ENCODE data around the gene DPEP2. TPM values are rescaled to one million over a fixed set of nuclear protein-coding genes. Genes with fewer than 3 reads are reported as not detected.

DPEP2 gene
- total and polyA plus RNA-seq, 2 experiments from 2014 or later, result not detected

DNA sequence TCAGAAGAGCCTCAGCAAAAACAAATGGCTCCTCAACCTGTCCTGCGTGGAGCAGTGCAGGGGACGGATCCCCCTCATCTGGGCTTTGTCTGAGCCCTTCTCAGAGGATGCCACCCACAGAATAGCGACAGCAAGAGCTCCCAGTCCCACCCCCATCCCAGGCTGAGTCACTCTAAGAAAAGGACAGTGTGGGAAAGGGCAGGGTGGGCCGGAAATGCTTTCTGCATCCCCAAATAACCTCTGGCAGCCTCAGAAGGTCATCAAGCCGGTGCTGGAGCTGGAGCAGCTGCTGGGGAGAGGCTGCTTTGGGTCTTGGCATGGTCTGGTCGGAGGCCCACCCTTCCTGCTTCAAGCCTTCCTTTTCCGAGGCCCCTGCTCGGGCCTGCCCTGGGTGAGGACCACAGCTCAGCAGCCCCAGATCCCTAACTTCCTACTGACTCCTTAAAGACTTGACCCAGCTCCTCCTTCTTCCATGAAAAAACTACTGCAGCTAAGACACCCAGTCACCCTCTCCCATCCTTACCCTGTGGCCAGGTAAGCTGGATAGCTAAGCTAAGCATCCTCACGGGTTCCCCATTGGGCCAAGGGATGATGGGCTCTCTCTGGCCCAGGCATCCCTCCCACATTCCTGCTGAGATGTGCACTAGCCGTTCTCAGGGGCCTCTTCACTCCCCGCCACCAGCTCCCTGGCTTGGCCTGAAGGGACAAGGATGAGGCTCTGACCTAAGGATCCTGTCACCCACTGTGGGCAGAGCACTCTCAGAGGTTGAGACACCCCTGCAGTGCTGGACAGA is 39.6 kb downstream of the DPEP2 start (continued):
- TF ChIP-seq STAT1 (IDR thresholded peaks at IDR 0.05; ENCODE audit: unreplicated experiment) (no peak), JUNB (IDR thresholded peaks at IDR 0.05; ENCODE audit: unreplicated experiment) (no peak), EZH2 (IDR thresholded peaks at IDR 0.05; ENCODE audit: low read depth, unreplicated experiment) (no peak), EZH2phosphoT487 (IDR thresholded peaks at IDR 0.05; ENCODE audit: unreplicated experiment) (no peak), POLR2AphosphoS5 (IDR thresholded peaks at IDR 0.05; ENCODE audit: low read depth) (no peak)

DNA sequence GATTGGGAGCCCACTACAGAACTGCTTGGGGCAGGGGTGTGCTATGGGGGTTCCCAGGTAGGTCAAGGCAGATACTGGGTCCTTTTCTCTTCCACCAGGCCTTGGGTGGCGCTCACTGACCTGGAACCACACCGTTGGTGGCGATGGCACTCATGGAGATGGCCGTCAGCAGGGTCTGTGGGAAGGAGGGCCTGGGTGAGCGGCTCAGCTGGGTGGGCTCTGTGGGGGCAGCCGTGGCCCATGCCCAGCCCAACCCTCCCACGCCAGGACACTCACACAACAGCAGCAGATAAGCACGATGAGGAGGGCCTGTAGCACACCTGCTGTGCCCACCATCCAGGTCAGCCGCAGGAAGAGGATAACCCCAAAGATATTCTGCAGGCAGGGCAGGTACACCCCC is 41.7 kb downstream of the DPEP2 start:
- TF ChIP-seq JUNB (IDR thresholded peaks at IDR 0.05; ENCODE audit: unreplicated experiment) (no peak), EZH2 (IDR thresholded peaks at IDR 0.05; ENCODE audit: low read depth, unreplicated experiment) (no peak)
- TF ChIP-seq, protein P1, sequence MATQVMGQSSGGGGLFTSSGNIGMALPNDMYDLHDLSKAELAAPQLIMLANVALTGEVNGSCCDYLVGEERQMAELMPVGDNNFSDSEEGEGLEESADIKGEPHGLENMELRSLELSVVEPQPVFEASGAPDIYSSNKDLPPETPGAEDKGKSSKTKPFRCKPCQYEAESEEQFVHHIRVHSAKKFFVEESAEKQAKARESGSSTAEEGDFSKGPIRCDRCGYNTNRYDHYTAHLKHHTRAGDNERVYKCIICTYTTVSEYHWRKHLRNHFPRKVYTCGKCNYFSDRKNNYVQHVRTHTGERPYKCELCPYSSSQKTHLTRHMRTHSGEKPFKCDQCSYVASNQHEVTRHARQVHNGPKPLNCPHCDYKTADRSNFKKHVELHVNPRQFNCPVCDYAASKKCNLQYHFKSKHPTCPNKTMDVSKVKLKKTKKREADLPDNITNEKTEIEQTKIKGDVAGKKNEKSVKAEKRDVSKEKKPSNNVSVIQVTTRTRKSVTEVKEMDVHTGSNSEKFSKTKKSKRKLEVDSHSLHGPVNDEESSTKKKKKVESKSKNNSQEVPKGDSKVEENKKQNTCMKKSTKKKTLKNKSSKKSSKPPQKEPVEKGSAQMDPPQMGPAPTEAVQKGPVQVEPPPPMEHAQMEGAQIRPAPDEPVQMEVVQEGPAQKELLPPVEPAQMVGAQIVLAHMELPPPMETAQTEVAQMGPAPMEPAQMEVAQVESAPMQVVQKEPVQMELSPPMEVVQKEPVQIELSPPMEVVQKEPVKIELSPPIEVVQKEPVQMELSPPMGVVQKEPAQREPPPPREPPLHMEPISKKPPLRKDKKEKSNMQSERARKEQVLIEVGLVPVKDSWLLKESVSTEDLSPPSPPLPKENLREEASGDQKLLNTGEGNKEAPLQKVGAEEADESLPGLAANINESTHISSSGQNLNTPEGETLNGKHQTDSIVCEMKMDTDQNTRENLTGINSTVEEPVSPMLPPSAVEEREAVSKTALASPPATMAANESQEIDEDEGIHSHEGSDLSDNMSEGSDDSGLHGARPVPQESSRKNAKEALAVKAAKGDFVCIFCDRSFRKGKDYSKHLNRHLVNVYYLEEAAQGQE (IDR thresholded peaks at IDR 0.05; ENCODE audit: unreplicated experiment), result no peak
- no peaks in the 10 kb centered on the region for H3K4me1 ChIP-seq (ENCODE audit: insufficient read depth)
- Mint-ChIP-seq H3K4me1 (no peaks in the 10 kb centered on the region; the same call in 2 of the 3 replicates), H3K36me3 (ENCODE audit: low read depth) (peaks cover 42% of the 10 kb centered on the region), H3K27ac (no peak overlapping the region), H3K27me3 (ENCODE audit: insufficient read depth, low read depth, poor library complexity) (no peaks in the 10 kb centered on the region), H3K9me3 (no peaks in the 10 kb centered on the region), H3K4me3 (no peak overlapping the region)
- no peak overlapping the region for H3K4me2 ChIP-seq
- DNase-seq (ENCODE audit: low spot score) (no peak), ATAC-seq (no peak)
- peaks cover 4% of the 10 kb centered on the region; the same call in 1 of the 2 replicates for H3K36me3 ChIP-seq (ENCODE audit: insufficient read depth)
- H2AFZ ChIP-seq, result no peak overlapping the region
- peaks cover 8% of the 10 kb centered on the region; the same call in 1 of the 2 replicates for H4K20me1 ChIP-seq (replicated peaks; ENCODE audit: insufficient read depth)
- no peaks in the 10 kb centered on the region for H3K9me2 ChIP-seq (ENCODE audit: insufficient read depth)
- H3K27ac ChIP-seq (ENCODE audit: low read depth), result no peak overlapping the region
- no peak overlapping the region for H3K4me3 ChIP-seq
- H3F3A ChIP-seq (replicated peaks; ENCODE audit: low read depth), result no peaks in the 10 kb centered on the region
- 0 out of 2 replicates have a peak, but pooled peaks cover 2% of the 10 kb centered on the region for H3K79me2 ChIP-seq (replicated peaks; ENCODE audit: insufficient read depth)
- no peaks in the 10 kb centered on the region for H3K27me3 ChIP-seq (ENCODE audit: insufficient read depth)

DNA sequence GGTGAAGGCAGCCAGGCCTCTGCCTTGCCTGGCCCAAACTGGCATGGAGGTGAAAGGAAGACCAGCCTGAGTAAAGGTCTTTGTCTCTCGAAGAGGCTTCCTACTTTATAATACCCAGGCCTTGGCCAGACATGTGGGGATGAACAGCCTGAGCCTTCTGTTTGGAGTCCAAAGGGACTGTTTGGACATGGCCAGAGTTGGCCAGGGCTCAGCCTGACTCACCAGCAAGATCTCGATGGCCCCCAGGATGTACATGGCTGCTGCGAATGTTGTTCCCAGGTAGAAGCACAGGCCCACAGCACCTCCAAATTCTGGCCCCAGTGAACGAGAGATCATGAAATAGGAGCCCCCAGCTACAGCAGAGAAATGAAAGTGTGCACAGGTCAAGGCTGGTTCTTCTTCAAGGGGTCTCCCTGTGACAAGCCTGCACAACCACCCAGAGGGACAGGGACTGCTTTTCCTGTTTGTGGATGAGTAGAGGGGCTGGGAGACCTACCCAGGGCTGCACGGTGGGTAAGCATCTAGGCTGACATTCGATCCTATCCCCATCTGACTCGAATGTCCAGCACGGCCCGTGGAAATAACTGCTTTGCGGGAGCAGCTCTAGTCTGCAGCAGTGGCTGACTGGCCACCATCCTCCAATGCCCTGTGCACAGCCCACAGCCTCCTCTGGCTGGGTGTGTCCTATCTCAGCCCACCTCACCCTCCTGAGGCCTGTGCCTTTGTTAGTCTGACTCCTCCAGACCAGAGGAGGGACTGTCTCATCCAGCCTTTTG is 44.7 kb downstream of the DPEP2 start:
- H3K27ac ChIP-seq (ENCODE audit: low read depth), result no peak overlapping the region
- no peaks in the 10 kb centered on the region; the same call in 2 of the 3 replicates for H3K4me1 Mint-ChIP-seq
- H3K79me2 ChIP-seq (replicated peaks; ENCODE audit: insufficient read depth), result no peaks in the 10 kb centered on the region
- H3K4me2 ChIP-seq, result no peak overlapping the region
- H3K4me3 ChIP-seq, result no peak overlapping the region
- peaks cover 40% of the 10 kb centered on the region for H3K36me3 Mint-ChIP-seq (ENCODE audit: low read depth)
- no peaks in the 10 kb centered on the region for H3F3A ChIP-seq (replicated peaks; ENCODE audit: low read depth)
- DNase-seq (ENCODE audit: low spot score) (no peak), ATAC-seq (no peak)
- no peaks in the 10 kb centered on the region; the same call in 1 of the 2 replicates for H3K36me3 ChIP-seq (ENCODE audit: insufficient read depth)
- no peaks in the 10 kb centered on the region for H3K9me2 ChIP-seq (ENCODE audit: insufficient read depth)
- H3K27me3 ChIP-seq (ENCODE audit: insufficient read depth), result no peaks in the 10 kb centered on the region
- H3K4me3 Mint-ChIP-seq, result no peak overlapping the region
- H3K4me1 ChIP-seq (ENCODE audit: insufficient read depth), result no peaks in the 10 kb centered on the region
- peaks cover 3% of the 10 kb centered on the region for H3K27me3 Mint-ChIP-seq (ENCODE audit: insufficient read depth, low read depth, poor library complexity)
- peaks cover 4% of the 10 kb centered on the region; the same call in 1 of the 2 replicates for H4K20me1 ChIP-seq (replicated peaks; ENCODE audit: insufficient read depth)
- H2AFZ ChIP-seq, result no peak overlapping the region
- no peak overlapping the region for H3K27ac Mint-ChIP-seq
- H3K9me3 Mint-ChIP-seq, result no peaks in the 10 kb centered on the region
- TF ChIP-seq ZNF114 (CRISPR knock-in tag; IDR thresholded peaks at IDR 0.05) (no peak), EZH2 (IDR thresholded peaks at IDR 0.05; ENCODE audit: low read depth, unreplicated experiment) (no peak), JUNB (IDR thresholded peaks at IDR 0.05; ENCODE audit: unreplicated experiment) (no peak), ZNF331 (CRISPR knock-in tag; IDR thresholded peaks at IDR 0.05; ENCODE audit: low read depth) (no peak), POLR2AphosphoS5 (IDR thresholded peaks at IDR 0.05; ENCODE audit: low read depth) (no peak), EZH2phosphoT487 (IDR thresholded peaks at IDR 0.05; ENCODE audit: unreplicated experiment) (no peak), CREB1 (CRISPR knock-in tag; IDR thresholded peaks at IDR 0.05; ENCODE audit: low read depth) (no peak)
- TF ChIP-seq, protein P2, sequence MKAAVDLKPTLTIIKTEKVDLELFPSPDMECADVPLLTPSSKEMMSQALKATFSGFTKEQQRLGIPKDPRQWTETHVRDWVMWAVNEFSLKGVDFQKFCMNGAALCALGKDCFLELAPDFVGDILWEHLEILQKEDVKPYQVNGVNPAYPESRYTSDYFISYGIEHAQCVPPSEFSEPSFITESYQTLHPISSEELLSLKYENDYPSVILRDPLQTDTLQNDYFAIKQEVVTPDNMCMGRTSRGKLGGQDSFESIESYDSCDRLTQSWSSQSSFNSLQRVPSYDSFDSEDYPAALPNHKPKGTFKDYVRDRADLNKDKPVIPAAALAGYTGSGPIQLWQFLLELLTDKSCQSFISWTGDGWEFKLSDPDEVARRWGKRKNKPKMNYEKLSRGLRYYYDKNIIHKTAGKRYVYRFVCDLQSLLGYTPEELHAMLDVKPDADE (IDR thresholded peaks at IDR 0.05), result no peak
- TF ChIP-seq, protein P3, sequence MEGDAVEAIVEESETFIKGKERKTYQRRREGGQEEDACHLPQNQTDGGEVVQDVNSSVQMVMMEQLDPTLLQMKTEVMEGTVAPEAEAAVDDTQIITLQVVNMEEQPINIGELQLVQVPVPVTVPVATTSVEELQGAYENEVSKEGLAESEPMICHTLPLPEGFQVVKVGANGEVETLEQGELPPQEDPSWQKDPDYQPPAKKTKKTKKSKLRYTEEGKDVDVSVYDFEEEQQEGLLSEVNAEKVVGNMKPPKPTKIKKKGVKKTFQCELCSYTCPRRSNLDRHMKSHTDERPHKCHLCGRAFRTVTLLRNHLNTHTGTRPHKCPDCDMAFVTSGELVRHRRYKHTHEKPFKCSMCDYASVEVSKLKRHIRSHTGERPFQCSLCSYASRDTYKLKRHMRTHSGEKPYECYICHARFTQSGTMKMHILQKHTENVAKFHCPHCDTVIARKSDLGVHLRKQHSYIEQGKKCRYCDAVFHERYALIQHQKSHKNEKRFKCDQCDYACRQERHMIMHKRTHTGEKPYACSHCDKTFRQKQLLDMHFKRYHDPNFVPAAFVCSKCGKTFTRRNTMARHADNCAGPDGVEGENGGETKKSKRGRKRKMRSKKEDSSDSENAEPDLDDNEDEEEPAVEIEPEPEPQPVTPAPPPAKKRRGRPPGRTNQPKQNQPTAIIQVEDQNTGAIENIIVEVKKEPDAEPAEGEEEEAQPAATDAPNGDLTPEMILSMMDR (conservative IDR thresholded peaks at IDR 0.05; ENCODE audit: low read depth in 2 of 2), result no peak

All from GM23338 (cell line).